Skeletal muscle cell (primary cell): ENCODE results near the gene FAM110A.
A peak's percentile ranks its signal among the peaks of the same experiment; 100 is the strongest.
"Not testable (repeated sequence)": the region's sequence is repeated elsewhere in the genome, so short reads cannot be mapped to it uniquely, and the experiment has no call there.

Experiments used
- DNase-seq: peaks from one replicate; pipeline ENCODE4 v3.0.0-alpha.2; 2010; ENCODE audit warnings: low read depth
- H3K4me3 ChIP-seq: 2 replicates; pipeline ENCODE4 v1.5.1; 2011; ENCODE audit warnings: low read depth, mild to moderate bottlenecking, control low read depth, low read length, moderate library complexity

Gene FAM110A

DNA sequence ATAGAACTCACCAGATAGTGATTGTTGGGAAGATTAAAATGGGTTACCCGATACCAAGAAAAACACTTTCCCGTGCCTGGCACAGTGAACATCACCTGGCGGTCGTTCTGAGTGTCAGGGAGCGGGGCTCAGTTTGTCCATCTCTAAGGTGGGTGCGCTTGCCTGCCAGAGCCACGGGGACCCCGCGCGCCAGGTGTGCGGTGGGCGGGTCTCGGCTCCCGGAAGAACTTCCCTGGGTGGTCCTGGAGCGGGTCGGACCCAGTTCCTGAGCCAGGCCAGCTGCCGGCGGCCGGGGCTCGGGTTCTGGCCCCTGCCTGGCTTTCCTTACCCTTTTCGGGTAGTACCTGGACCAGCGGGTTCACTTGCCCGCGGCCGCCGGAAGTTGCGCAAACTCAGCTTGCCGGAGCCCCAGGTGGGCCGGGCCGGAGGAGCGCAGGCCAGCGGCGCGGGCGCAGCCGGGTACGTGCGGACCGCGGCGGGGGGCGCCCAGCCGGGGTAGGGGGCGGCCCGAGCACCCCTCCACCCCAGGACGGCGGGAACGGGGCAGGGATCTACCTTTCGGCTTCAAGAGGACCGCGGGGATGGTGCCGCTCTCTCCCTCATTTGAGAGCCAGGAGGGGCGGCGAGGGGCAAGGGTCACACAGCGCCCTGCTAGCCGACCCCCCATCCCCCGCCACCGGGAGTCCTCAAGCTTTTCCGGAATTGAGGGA is 7.5 kb downstream of the FAM110A start:
- DNase-seq = no peak
- H3K4me3 ChIP-seq = peak overlapping the region; percentile 51

GRCh38 chr20:841568-842546 is 8.3 kb downstream of the FAM110A start:
- H3K4me3 ChIP-seq = peak overlapping the region; percentile 51
- no peak for DNase-seq

- DNase-seq = no peak
- no peak overlapping the region for H3K4me3 ChIP-seq
Observed at GRCh38 chr20:842547-842940, 9.0 kb downstream of the FAM110A start.

GRCh38 chr20:843912-844311 is 10.4 kb downstream of the FAM110A start:
- no peak overlapping the region for H3K4me3 ChIP-seq
- DNase-seq = no peak

DNA sequence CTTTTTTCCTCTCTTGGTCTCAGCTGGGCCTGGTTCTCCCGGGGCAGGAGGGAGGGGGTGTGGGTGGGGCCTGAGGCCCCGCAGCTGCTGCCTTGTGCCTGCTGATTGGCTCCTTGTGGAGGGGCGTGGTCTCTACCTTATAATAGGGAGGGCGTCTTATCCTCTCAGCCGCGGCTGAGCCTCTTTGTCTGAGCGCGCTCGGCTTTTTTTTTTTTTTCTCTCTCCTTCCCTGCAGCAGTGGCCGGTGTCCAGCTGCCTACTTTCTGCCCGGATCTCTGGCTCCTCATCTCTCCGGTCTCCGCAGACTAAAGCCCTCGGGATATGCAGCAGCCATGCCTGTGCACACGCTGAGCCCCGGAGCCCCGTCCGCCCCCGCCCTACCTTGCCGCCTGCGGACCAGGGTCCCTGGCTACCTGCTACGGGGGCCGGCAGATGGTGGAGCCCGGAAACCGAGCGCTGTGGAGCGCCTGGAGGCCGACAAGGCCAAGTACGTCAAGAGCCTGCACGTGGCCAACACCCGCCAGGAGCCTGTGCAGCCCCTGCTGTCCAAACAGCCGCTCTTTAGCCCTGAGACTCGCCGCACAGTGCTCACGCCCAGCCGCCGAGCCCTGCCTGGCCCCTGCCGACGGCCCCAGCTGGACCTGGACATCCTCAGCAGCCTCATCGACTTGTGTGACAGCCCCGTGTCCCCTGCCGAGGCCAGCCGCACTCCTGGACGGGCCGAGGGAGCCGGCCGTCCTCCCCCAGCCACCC is 11.1 kb downstream of the FAM110A start:
- DNase-seq = peak; percentile 78
- H3K4me3 ChIP-seq = peak overlapping the region; percentile 44

DNA sequence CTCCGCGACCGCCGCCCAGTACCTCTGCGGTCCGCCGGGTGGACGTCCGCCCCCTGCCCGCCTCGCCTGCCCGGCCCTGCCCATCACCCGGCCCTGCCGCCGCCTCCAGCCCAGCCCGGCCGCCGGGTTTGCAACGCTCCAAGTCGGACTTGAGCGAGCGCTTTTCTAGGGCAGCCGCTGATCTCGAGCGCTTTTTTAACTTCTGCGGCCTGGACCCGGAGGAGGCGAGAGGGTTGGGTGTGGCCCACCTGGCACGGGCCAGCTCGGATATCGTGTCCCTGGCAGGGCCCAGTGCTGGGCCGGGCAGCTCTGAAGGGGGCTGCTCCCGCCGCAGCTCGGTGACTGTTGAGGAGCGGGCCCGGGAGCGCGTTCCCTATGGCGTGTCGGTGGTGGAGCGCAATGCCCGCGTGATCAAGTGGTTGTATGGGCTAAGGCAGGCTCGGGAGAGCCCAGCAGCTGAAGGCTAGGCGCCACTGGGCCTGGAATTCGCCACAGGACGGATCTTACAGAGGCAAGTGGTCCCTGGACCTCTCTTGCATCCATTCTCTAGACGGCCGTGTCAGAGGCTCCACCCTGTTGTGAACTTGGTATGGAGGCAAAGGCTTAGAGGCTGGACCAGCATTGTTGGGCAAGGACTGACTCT is 11.8 kb downstream of the FAM110A start:
- no peak for DNase-seq
- H3K4me3 ChIP-seq = no peak overlapping the region

DNA sequence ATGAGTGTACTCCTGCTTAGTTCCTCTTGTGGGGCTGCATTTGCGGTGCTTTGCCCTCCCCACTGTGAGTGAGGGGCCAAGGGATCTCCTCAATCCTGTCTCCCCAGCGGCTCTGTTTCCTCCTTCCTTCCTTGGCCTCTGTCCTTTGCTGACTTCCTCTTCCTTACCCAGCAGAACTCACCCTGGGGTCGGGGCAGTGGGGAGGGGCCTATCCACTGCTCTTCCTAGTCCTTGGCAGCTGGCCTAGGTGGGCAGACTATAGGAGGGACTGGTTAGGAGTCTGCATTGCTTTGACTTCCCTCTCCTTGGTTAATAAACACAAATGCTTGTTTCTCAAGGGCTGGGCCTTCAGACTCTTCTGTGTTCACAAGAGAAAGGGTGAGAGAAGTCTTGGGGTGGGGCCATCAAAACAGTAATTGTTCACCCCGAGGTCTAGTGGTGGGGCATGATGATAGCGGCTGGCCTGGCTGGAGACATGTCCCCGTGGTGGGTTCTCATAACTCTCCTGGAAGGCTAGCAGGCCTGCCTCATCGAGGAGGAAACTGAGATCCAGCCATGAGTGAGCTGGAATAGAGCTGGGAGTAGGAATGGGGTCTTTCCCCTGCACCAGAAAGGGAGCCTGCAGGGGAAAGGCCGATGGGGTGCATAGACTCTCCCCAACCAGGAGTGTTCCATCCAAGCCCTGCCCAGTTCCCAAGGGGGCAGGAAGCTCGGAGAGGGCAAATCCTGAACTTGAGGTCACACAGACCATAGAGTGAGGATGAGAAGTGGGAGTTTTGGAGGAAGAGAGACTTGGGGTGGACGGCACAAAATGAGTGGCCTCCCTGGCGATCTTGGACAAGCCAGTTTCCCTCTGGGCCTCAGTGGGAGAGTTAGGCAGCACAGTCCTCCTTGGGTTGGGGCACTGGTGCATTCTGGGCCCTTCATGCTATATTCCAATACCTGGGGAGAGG is 12.7 kb downstream of the FAM110A start:
- no peak overlapping the region for H3K4me3 ChIP-seq
- no peak for DNase-seq

- DNase-seq = no peak
- H3K4me3 ChIP-seq = no peak overlapping the region
Observed at GRCh38 chr20:846894-847278, 13.4 kb downstream of the FAM110A start.

DNA sequence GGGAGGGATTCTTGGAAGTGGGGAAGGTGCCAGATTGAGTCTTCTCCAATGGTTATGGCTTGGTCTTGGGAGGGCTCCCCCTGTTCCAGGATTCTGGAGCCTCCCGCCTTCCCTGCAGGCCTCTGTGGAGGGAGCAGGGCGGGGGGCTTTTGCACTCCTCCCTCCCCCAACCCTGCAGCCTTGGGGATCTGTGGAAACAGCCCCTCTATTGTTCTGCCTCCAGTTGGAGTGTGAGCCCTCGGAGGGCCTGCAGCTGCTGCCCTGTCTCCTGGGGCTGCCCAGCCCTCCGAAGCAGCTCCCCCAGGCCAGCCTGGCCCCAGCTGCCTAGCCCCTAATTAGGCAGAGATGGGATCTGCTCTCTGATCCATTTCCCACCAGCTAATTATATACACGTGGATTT is 14.7 kb downstream of the FAM110A start:
- no peak for DNase-seq
- H3K4me3 ChIP-seq = no peak overlapping the region

GRCh38 chr20:848731-849130 is 15.2 kb downstream of the FAM110A start:
- H3K4me3 ChIP-seq, DNase-seq: not testable (repeated sequence)

DNA sequence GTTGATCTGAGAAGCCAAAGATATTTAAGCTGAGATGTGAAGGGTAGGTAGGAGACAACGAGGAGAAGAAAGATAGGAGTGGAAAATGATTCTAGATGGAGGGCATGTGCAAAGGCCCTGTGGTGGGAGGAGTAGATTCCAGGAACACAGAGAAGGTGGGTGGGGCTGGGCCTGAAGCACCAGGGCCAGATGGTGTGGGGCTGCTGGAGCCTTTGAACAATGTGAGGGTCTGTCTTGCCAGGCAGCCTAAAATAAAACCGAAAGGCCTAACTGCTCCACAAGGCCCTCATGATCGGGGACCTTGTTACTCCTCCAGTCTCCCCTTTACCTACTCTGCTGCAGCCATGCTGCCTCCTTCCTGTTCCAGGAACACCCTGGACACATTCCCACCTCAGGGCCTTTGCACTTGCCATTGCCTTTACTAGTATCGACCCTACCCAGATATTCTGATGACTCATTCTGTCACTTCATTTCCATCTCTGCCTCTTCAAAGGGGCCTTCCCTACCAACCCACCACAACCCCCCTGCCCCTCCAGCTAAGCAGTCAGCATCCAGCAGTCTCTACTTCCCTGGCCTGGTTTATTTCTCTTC is 20.0 kb downstream of the FAM110A start:
- DNase-seq = no peak
- H3K4me3 ChIP-seq = no peak overlapping the region

DNA sequence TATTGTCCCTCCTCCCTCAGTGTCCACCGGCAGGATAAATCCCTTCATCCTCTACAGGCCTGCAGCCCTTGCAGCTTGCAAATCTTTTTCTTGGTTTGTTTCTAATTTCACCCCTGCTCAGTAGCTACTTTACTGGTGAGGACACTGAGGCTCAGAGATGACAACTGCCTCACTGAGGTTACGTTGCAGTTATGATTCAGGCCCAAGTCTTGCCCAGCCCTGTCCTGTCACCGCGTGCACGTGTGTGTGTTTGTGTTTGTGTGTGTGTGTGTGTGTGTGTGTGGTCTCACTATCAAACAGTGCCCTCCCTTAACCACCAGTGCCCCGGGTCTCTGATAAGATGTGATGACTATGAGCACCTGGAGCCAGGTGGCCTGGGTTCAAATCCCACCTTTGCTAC is 21.1 kb downstream of the FAM110A start:
- H3K4me3 ChIP-seq = no peak overlapping the region
- no peak for DNase-seq

GRCh38 chr20:855466-856360 is 22.2 kb downstream of the FAM110A start:
- H3K4me3 ChIP-seq = no peak overlapping the region
- no peak for DNase-seq

- no peak overlapping the region for H3K4me3 ChIP-seq
- DNase-seq = peak; percentile 33
Observed at GRCh38 chr20:856361-856775, 22.9 kb downstream of the FAM110A start.

DNA sequence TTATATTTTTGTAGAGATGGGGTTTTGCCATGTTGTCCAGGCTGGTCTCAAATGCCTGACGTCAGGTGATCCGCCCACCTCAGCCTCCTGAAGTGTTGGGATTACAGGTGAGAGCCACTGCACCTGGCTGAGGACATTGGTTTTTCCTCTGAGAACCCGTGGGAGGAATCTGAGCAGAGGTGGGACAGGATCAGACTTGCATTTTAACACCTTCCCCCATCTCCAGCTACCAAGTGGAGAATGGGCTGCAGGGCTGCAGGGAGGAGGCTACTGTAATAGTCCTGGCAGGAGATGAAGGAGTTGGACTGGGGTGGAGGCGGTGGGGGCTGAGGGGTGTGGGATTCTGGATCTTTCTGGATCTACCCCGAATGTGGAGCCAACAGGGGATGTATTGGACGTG is 24.5 kb downstream of the FAM110A start:
- no peak overlapping the region for H3K4me3 ChIP-seq
- no peak for DNase-seq

- H3K4me3 ChIP-seq = no peak overlapping the region
- no peak for DNase-seq
Observed at GRCh38 chr20:859751-860231, 26.3 kb downstream of the FAM110A start.

GRCh38 chr20:860891-861290 is 27.4 kb downstream of the FAM110A start:
- H3K4me3 ChIP-seq = no peak overlapping the region
- DNase-seq = no peak
